Gastrocnemius medialis (tissue), 4 donors: ENCODE results near the gene NAXD.

ENCODE experiments used
- CTCF ChIP-seq, 5 experiments: fragments of 450-650 bp in 3 of 5; fragments of 200-600 bp in 2 of 5; sonication (generic) in 2 of 5; IDR thresholded peaks in 4 of 5; conservative IDR thresholded peaks in 1 of 5; 1 replicate in 4 of 5; 2 replicates in 1 of 5; pipeline ENCODE4 v1.5.1; 2016 to 2019; ENCODE audit warnings: antibody characterized with exemption in 5 of 5, mild to moderate bottlenecking in 3 of 5, moderate library complexity in 3 of 5
- POLR2A ChIP-seq, 2 donors: fragments of 450-650 bp; IDR thresholded peaks; one replicate each; pipeline ENCODE4 v1.6.1; 2017; ENCODE audit warnings: antibody characterized with exemption in 2 of 2, mild to moderate bottlenecking in 2 of 2, moderate library complexity in 2 of 2

- no peak for TF ChIP-seq CTCF (IDR thresholded peaks at IDR 0.05 in 4 of 5, conservative IDR thresholded peaks at IDR 0.05 in 1 of 5)
- TF ChIP-seq POLR2A (IDR thresholded peaks at IDR 0.05): no peak
Observed at GRCh38 chr13:110664041-110664440, 48.7 kb downstream of the NAXD start.
